KG1 (cell line): ENCODE data around the gene NLRP1.

Source experiments
- DNase-seq: peaks from one replicate; lab custom pipeline; 2025; lab: John Stamatoyannopoulos, UW

Gene NLRP1

GRCh38 chr17:5557485-5557884, 26.8 kb downstream of the NLRP1 start:
- DNase-seq: no peak

GRCh38 chr17:5555254-5555653, 29.1 kb downstream of the NLRP1 start:
- no peak for DNase-seq

- DNase-seq: no peak
These were observed 30.8 kb downstream of the NLRP1 start for GRCh38 chr17:5553479-5553878.

- DNase-seq: no peak
These were observed 31.5 kb downstream of the NLRP1 start for GRCh38 chr17:5552841-5553240.

- no peak for DNase-seq
These were observed 39.0 kb downstream of the NLRP1 start for GRCh38 chr17:5545051-5545987.

GRCh38 chr17:5544115-5544514, 40.2 kb downstream of the NLRP1 start:
- DNase-seq: no peak

- no peak for DNase-seq
These were observed 42.6 kb downstream of the NLRP1 start for GRCh38 chr17:5541610-5542202.

- no peak for DNase-seq
These were observed 44.0 kb downstream of the NLRP1 start for GRCh38 chr17:5540321-5540720.

- no peak for DNase-seq
These were observed 45.0 kb downstream of the NLRP1 start for GRCh38 chr17:5539286-5539685.

- no peak for DNase-seq
These were observed 47.3 kb downstream of the NLRP1 start for GRCh38 chr17:5536866-5537650.

GRCh38 chr17:5535436-5535835, 48.9 kb downstream of the NLRP1 start:
- no peak for DNase-seq

GRCh38 chr17:5533486-5534315, 50.6 kb downstream of the NLRP1 start:
- DNase-seq: no peak

GRCh38 chr17:5532581-5532980, 51.7 kb downstream of the NLRP1 start:
- DNase-seq: no peak

GRCh38 chr17:5531085-5531418, 53.3 kb downstream of the NLRP1 start:
- no peak for DNase-seq

- no peak for DNase-seq
These were observed 53.8 kb downstream of the NLRP1 start for GRCh38 chr17:5530265-5531084.

- no peak for DNase-seq
These were observed 56.6 kb downstream of the NLRP1 start for GRCh38 chr17:5527601-5528250.

GRCh38 chr17:5526821-5527598, 57.3 kb downstream of the NLRP1 start:
- no peak for DNase-seq

- DNase-seq: no peak
These were observed 61.1 kb downstream of the NLRP1 start for GRCh38 chr17:5523249-5523648.

GRCh38 chr17:5522476-5522875, 61.8 kb downstream of the NLRP1 start:
- no peak for DNase-seq
